SU-DHL-6 (cell line): ENCODE results near the gene PACS1.

Experiments used
- EZH2phosphoT487 ChIP-seq: fragments of 200-600 bp; sonication (generic), shearing (Covaris generic); conservative IDR thresholded peaks from 2 replicates; pipeline ENCODE4 v1.6.1; 2018; ENCODE audit warnings: mild to moderate bottlenecking, antibody characterized with exemption, low read length, moderate library complexity, mixed read lengths
- TF ChIP-seq, protein P1 (sequence below): fragments of 200-600 bp; sonication (generic); IDR thresholded peaks from one replicate; pipeline ENCODE4 v1.5.1; 2017; ENCODE audit warnings: antibody characterized with exemption, mild to moderate bottlenecking, low read length, moderate library complexity; ENCODE audit not compliant: insufficient read depth, poor library complexity, severe bottlenecking

DNA sequence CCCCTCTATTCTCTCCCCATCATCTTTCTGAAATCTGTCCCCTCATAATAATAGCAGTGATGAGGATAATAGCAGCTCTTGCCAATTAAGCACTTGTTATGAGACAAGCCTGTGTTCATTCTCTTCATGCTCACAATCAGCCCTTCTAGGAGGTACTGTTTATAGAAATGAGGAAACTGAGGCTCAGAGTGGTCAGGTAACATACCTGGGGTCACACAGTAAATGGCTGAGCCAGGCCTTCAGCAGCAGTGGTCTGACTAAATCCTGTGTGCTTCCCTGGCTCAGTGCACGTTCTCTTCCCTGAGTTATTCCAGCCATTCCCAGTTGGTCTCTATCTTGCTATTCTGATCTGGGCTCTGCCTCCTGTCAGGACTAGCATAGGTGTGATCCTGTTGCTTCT, 204.1 kb downstream of the PACS1 start:
- TF ChIP-seq, protein P1, sequence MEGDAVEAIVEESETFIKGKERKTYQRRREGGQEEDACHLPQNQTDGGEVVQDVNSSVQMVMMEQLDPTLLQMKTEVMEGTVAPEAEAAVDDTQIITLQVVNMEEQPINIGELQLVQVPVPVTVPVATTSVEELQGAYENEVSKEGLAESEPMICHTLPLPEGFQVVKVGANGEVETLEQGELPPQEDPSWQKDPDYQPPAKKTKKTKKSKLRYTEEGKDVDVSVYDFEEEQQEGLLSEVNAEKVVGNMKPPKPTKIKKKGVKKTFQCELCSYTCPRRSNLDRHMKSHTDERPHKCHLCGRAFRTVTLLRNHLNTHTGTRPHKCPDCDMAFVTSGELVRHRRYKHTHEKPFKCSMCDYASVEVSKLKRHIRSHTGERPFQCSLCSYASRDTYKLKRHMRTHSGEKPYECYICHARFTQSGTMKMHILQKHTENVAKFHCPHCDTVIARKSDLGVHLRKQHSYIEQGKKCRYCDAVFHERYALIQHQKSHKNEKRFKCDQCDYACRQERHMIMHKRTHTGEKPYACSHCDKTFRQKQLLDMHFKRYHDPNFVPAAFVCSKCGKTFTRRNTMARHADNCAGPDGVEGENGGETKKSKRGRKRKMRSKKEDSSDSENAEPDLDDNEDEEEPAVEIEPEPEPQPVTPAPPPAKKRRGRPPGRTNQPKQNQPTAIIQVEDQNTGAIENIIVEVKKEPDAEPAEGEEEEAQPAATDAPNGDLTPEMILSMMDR = no peak
- TF ChIP-seq EZH2phosphoT487 = no peak
